K562 (cell line): ENCODE results near the gene IPO11. TPM values are rescaled to one million over a fixed set of nuclear protein-coding genes. Genes with fewer than 3 reads are reported as not detected.
"Not testable (repeated sequence)": the region's sequence is repeated elsewhere in the genome, so short reads cannot be mapped to it uniquely, and the experiment has no call there.

Experiments
- ATAC-seq: fragments of 200-7000 bp; cut with Tn5 transposase; 3 replicates; pipeline ENCODE4 v1.9.1; 2020; ENCODE audit warnings: moderate library complexity
- BruUV-seq: library from RNA; stranded (reverse); fragments of 400-500 nt; replicated peaks from 2 replicates; lab custom pipeline; 2021; lab: Mats Ljungman, UMichigan
- CTCF ChIA-PET: fragments of 300-600 bp; formaldehyde crosslinking; extraction: SDS; loops from one replicate; lab custom pipeline; 2021; ENCODE audit warnings: low intra/inter-chr PET ratio; lab: Yijun Ruan, JAX
- POLR2A ChIA-PET: fragments of 300-600, 350-650 bp; sonication (Branson Sonifier 250); formaldehyde crosslinking; extraction: SDS; loops from one replicate; lab custom pipeline; 2021; ENCODE audit warnings: antibody characterized with exemption, inconsistent platforms; lab: Yijun Ruan, JAX
- DNase-seq, 4 experiments: peaks; one replicate each; pipeline versions ENCODE4 v3.0.0 to v3.0.0-alpha.2; 2011 to 2018; ENCODE audit warnings: low spot score in 3 of 4, mixed read lengths in 3 of 4; ENCODE audit errors: extremely low read depth in 1 of 4
- FAIRE-seq: peaks from 2 replicates; lab custom pipeline; 2011; peaks lifted over from hg19 to GRCh38; lab: Jason Lieb, UNC
- H2AFZ ChIP-seq: 2 replicates; pipeline ENCODE4 v1.6.0; 2011; ENCODE audit warnings: low read depth, low read length, control low read depth, inconsistent platforms
- H3K27ac ChIP-seq: fragments of 200-600 bp; 3 replicates; pipeline ENCODE4 v1.8.0; 2011; ENCODE audit warnings: low read depth, mild to moderate bottlenecking, control low read depth, inconsistent platforms, low read length, moderate library complexity, mixed read lengths; ENCODE audit errors: extremely low read depth
- H3K27me3 ChIP-seq, 2 experiments: fragments of 300-600 bp in 1 of 2; 2 replicates in 1 of 2; 3 replicates in 1 of 2; pipeline versions ENCODE4 v1.6.0 to v1.8.0; 2011; ENCODE audit warnings: inconsistent platforms in 2 of 2, low read length in 2 of 2, mild to moderate bottlenecking in 1 of 2, mixed read lengths in 1 of 2, moderate library complexity in 1 of 2; ENCODE audit not compliant: control insufficient read depth in 2 of 2, insufficient read depth in 2 of 2
- H3K36me3 ChIP-seq: fragments of 300-600 bp; 3 replicates; pipeline ENCODE4 v1.8.0; 2011; ENCODE audit warnings: mild to moderate bottlenecking, low read length, inconsistent platforms; ENCODE audit not compliant: control insufficient read depth, insufficient read depth
- H3K4me1 ChIP-seq, 2 experiments: fragments of 200-600 bp in 1 of 2; replicated peaks in 1 of 2; 2 replicates in 1 of 2; 3 replicates in 1 of 2; pipeline versions ENCODE4 v1.5.1 to v1.8.0; 2011; ENCODE audit warnings: inconsistent platforms in 2 of 2, low read length in 2 of 2, mild to moderate bottlenecking in 1 of 2, mixed read lengths in 1 of 2, moderate library complexity in 1 of 2; ENCODE audit not compliant: control insufficient read depth in 2 of 2, insufficient read depth in 2 of 2
- H3K4me2 ChIP-seq: 2 replicates; pipeline ENCODE4 v1.6.1; 2011; ENCODE audit warnings: low read length, control low read depth, inconsistent platforms, mixed read lengths; ENCODE audit not compliant: insufficient read depth
- H3K4me3 ChIP-seq: fragments of 200-600 bp; sonication (generic), shearing (Covaris generic); 2 replicates; pipeline ENCODE4 v1.5.1; 2016; ENCODE audit warnings: control low read depth, inconsistent platforms
- H3K79me2 ChIP-seq: fragments of 200-600 bp; 3 replicates; pipeline ENCODE4 v1.8.0; 2011; ENCODE audit warnings: low read length, inconsistent platforms; ENCODE audit not compliant: control insufficient read depth, insufficient read depth
- H3K9ac ChIP-seq, 2 experiments: 2 replicates each; pipeline versions ENCODE4 v1.6.0 to v1.6.1; 2011; ENCODE audit warnings: low read depth in 2 of 2, low read length in 2 of 2, control low read depth in 1 of 2, inconsistent platforms in 1 of 2, mild to moderate bottlenecking in 1 of 2, mixed read lengths in 1 of 2; ENCODE audit not compliant: insufficient read depth in 1 of 2
- H3K9me1 ChIP-seq: one replicate; pipeline ENCODE4 v1.6.0; 2011; ENCODE audit warnings: inconsistent platforms, mild to moderate bottlenecking, low read length, moderate library complexity; ENCODE audit not compliant: control insufficient read depth, insufficient read depth
- H3K9me3 ChIP-seq: replicated peaks from 2 replicates; pipeline ENCODE4 v1.5.1; 2011; ENCODE audit warnings: low read depth, low read length, inconsistent platforms; ENCODE audit not compliant: control insufficient read depth, insufficient read depth
- H4K20me1 ChIP-seq: replicated peaks from 2 replicates; pipeline ENCODE4 v1.6.1; 2011; ENCODE audit warnings: low read length, inconsistent platforms, mixed read lengths; ENCODE audit not compliant: control insufficient read depth, insufficient read depth
- KDM5B ChIP-seq: fragments of 200-600 bp; sonication (generic); IDR thresholded peaks from 2 replicates; pipeline ENCODE4 v1.6.1; 2012; ENCODE audit warnings: low read depth, mild to moderate bottlenecking, moderate library complexity, low read length, control low read depth, inconsistent platforms; ENCODE audit not compliant: insufficient replicate concordance
- MLLT1 ChIP-seq, 2 experiments: fragments of 450-650 bp; IDR thresholded peaks; 2 replicates each; pipeline ENCODE4 v1.6.1; 2016
- WGBS: fragments of 100-300 bp; shearing (Covaris generic); methylation state at CpG from one replicate; pipeline ENCODE4 v1.1.6; 2016; ENCODE audit warnings: low coverage, mixed read lengths; ENCODE audit not compliant: insufficient coverage; ENCODE audit errors: missing lambda C conversion rate; 5-methylcytosine and 5-hydroxymethylcytosine counted together
- in situ Hi-C: fragments of 300-500 bp; cut with MboI; formaldehyde crosslinking; loops from 4 replicates; pipeline ENCODE4 v1.15.0; 2018; ENCODE audit warnings: inconsistent platforms, mixed read lengths
- intact Hi-C: fragments of 100-400 bp; cut with micrococcal nuclease; formaldehyde crosslinking; loops from 2 replicates; pipeline ENCODE4 v1.14.2; 2022
- polyA plus RNA-seq, 8 experiments: library from polyadenylated mRNA; depleted of rRNA in 4 of 8; stranded (reverse) in 5 of 8; unstranded in 3 of 8; fragments of >200 nt; fragmentation: Nextera tagmentation in 2 of 8; fragmentation: Illumina TruSeq in 1 of 8; extraction: Ambion mirVana in 2 of 8; extraction: Trizol in 1 of 8; gene quantifications; 2 replicates each; pipeline versions ENCODE4 v1.2.1 to v1.2.3, GENCODE V29; 2011 to 2014; ENCODE audit warnings: inconsistent platforms in 1 of 8, missing spikeins in 1 of 8
- total RNA-seq, 7 experiments: library from RNA; depleted of rRNA in 6 of 7; stranded (reverse); fragments of >200 nt in 6 of 7; fragmentation: Illumina TruSeq in 2 of 7; extraction: Trizol in 2 of 7; gene quantifications; 2 replicates each; pipeline versions ENCODE4 v1.2.1 to v1.2.3, GENCODE V29; 2011 to 2021; ENCODE audit warnings: low replicate concordance in 1 of 7

The IPO11 gene
- total and polyA plus RNA-seq, 9 of the 15 experiments (the other 6 are each of a cell fraction or from before 2014, with no cell fraction given): 38.7 to 96.0 (median 70.9) TPM

DNA sequence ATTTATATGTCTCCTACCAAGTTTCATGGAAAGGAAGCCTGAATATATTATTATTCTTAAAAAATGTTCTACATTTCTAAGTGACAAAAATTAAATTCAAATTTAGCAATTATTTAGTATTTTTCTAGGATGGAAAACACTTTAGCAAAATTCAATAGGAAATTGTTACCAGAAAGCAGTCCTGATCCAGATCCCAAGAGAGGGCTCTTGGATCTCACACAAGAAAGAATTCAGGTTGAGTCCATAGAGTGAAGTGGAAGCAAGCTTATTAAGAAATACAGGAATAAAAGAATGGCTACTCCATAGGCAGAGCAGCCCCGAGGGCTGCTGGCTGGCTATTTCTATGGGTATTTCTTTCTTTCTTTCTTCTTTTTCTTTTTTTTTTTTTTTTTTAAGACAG is 210.7 kb downstream of the IPO11 start (continued):
- TF ChIP-seq MLLT1 (IDR thresholded peaks at IDR 0.05): no peak

GRCh38 chr5:62624436-62624835 is 211.9 kb downstream of the IPO11 start:
- H3K36me3 ChIP-seq: peaks cover 30% of the 10 kb centered on the region
- H3K4me3 ChIP-seq, in situ Hi-C loops, H3K4me2 ChIP-seq, H3K27me3 ChIP-seq, BruUV-seq, CTCF ChIA-PET, H4K20me1 ChIP-seq, FAIRE-seq, DNase-seq, ATAC-seq, H3K4me1 ChIP-seq, H3K9me3 ChIP-seq, H3K9me1 ChIP-seq, intact Hi-C loops, H3K27ac ChIP-seq, H3K9ac ChIP-seq, H3K79me2 ChIP-seq, H2AFZ ChIP-seq: not testable (repeated sequence)
- POLR2A ChIA-PET: interaction anchor here (0.6 to 1.2 kb wide), 2 partner anchors 7 to 1423 kb away, joined by 3 read pairs; no protein-coding TSS in a partner anchor
- 83% methylated on average over 5 of the region's 7 CpGs for WGBS

DNA sequence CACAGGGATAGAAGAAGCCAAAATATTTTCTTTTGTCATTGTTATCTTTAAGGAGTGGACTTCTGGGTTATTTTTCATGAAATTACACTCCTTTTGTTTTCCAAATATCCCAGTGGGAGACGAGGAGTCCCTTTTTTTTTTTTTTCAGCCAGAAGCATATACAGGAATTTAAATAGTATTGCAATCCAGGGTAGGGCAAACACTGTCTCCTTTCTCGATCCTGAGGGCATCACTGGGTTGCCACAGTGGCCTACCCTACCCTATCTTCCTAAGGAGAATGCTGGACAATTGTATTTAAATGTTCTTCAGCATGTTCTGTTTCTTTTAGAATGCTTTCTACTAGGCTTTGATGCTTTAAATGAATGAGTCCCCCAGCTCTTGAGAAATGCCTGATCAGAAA is 214.0 kb downstream of the IPO11 start:
- Histone ChIP-seq H3K4me3 (no peak overlapping the region), H3K27ac (no peak overlapping the region), H3K4me1 (no peaks in the 10 kb centered on the region), H3K27me3 (no peaks in the 10 kb centered on the region), H3K79me2 (peaks cover 6% of the 10 kb centered on the region; the same call in 2 of the 3 replicates), H3K4me2 (no peak overlapping the region), H2AFZ (no peak overlapping the region), H3K9me3 (no peaks in the 10 kb centered on the region), H3K9ac (no peak overlapping the region), H4K20me1 (no peaks in the 10 kb centered on the region), H3K36me3 (peaks cover 46% of the 10 kb centered on the region), H3K9me1 (no peaks in the 10 kb centered on the region)
- in situ Hi-C loops: no loop called here
- DNase-seq (no peak), FAIRE-seq (no peak), ATAC-seq (no peak)
- WGBS: 100% methylated on average over 2 of the region's 2 CpGs
- ChIA-PET CTCF (no interaction called here), POLR2A (no interaction called here)
- no TSS peak for BruUV-seq
- intact Hi-C loops: no loop called here
- TF ChIP-seq KDM5B: no peak
